ENCODE data around the gene ANXA2. TPM values are rescaled to one million over a fixed set of nuclear protein-coding genes. Genes with fewer than 3 reads are reported as not detected.

ANXA2 gene
- total RNA-seq (100 to 1,000 TPM; 148 to 160 TPM), polyA plus RNA-seq (100 to 1,000 TPM; 561 to 682 TPM)

DNA sequence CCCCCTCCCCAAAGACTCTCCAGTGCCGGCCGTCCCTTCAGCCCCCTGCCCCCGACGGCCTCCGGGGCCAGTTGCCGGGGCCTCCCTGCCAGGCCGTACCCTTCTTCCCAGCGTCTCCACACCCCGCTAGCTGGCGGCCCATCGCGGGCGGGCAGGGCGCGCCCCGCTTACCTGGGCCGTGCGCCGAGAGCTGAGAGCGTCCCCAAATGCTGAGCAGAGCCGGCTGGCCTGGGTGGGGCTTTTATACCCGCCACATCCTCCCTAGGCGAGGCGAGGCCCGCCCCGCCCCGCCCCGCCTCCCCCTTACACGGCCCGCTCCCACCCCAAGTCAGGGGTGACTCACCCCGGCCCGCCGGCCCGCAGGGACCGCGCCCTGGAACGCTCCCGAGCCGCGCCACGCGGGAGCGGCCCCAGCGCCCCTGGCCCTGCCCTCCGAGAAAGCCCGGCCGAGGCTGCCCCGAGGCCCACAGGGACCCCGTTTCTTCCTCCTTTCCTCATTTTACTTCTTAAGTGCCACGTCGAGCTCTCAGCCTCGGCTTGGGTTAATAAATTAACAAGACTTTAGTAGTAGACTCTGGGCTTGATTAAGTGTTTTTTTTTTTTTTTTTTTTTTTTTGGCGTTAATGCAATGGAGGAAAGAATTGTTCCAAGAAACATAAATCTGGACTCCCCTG, at the start of gene ANXA2:
Gene ANXA2, minus strand, starts transcription at position 215 of the 674 bp plus-strand sequence. CDS start 11,911 bp downstream, outside the sequence.
- ChIA-PET POLR2A (ENCODE audit: partially characterized antibody) (interaction anchor here (0.6 to 3.7 kb wide), 54 partner anchors 9 to 1097 kb away, joined by 3 to 68 read pairs (median 4); partner anchors contain the start of genes BNIP2, GTF2A2 and ICE2), CTCF (ENCODE audit: partially characterized antibody) (interaction anchor here (0.7 to 1.3 kb wide), 4 partner anchors 12 to 141 kb away, joined by 3 to 4 read pairs (median 3); no protein-coding TSS in a partner anchor)
- peaks cover 13 to 35% of the 10 kb centered on the region in 2 donors for H3K36me3 Mint-ChIP-seq
- H3K9me3 Mint-ChIP-seq = peaks cover 0 to 11% (median 2%) of the 10 kb centered on the region in 8 donors
- H3K4me1 Mint-ChIP-seq = peaks cover 27 to 64% (median 49%) of the 10 kb centered on the region in 4 donors
- Histone ChIP-seq H3K27ac (ENCODE audit: low read depth, low read length) (peak within 1 kb of the TSS; percentile 75), H3K27me3 (ENCODE audit: insufficient read depth, low read length) (no peaks in the 10 kb centered on the region), H3K4me1 (ENCODE audit: insufficient read depth, low read length) (peaks cover 60% of the 10 kb centered on the region), H3K4me3 (ENCODE audit: low read length in 2 of 2) (peak within 1 kb of the TSS; percentile 59 to 86), H3K36me3 (ENCODE audit: insufficient read depth, low read length) (no peaks in the 10 kb centered on the region), H3K9me3 (ENCODE audit: control insufficient read depth in 1 of 2, low read length in 2 of 2) (no peaks in the 10 kb centered on the region)
- peak within 1 kb of the TSS; percentile 92 to 98 (median 94) for H3K4me3 Mint-ChIP-seq
- peaks cover 0 to 7% of the 10 kb centered on the region in 2 donors for H3K27me3 Mint-ChIP-seq
- peak within 1 kb of the TSS; percentile 96 to 100 (median 98) for H3K27ac Mint-ChIP-seq
- DNase-seq = peak; percentile 82 to 91 (median 83)
- intact Hi-C loops (cut with micrococcal nuclease) = loop anchor here (1.0 to 10.0 kb wide), 3 partner anchors 81 to 709 kb away; partner anchors contain the start of genes BNIP2 and ICE2

DNA sequence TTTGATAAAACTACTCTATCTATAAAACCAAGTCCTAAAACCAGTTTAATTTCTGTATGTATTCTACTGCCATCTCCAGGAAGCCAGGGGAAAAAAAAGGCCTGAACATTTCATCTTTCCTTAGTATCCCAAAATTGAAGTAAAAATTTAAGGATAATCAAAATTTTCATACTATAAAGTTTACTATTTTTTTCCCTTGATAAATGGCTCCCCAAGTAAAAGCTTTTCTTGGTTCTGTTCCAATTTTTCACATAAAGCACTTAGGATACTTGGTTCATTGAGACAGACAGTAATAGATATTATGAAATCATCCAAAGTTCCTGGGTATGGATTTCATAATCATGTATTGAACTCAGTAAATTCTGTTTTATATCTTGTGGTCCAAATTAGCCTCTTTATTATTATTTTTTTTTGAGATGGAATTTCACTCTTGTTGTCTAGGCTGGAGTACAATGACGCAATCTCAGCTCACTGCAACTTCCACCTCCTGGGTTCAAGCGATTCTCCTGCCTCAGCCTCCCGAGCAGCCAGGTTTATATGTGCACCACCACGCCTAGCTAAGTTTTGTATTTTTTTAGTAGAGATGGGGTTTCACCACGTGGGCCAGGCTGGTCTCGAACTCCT, 46.6 kb upstream of the ANXA2 start:
- intact Hi-C loops (cut with micrococcal nuclease) = loop anchor here (1.0 kb wide), 1 partner anchor 85 kb away; no protein-coding TSS in a partner anchor
- ChIA-PET POLR2A (ENCODE audit: partially characterized antibody) (interaction anchor here (1.0 kb wide), 1 partner anchor 47 kb away, joined by 4 read pairs; the partner anchor contains the start of gene ANXA2), CTCF (ENCODE audit: partially characterized antibody) (interaction anchor here (0.6 to 3.5 kb wide), 7 partner anchors 13 to 485 kb away, joined by 3 to 33 read pairs (median 4); no protein-coding TSS in a partner anchor)
- H3K36me3 ChIP-seq (ENCODE audit: insufficient read depth, low read length) = peaks cover 5% of the 10 kb centered on the region
- H3K27me3 ChIP-seq (ENCODE audit: insufficient read depth, low read length) = no peaks in the 10 kb centered on the region
- peak in 2 of 5 donors; percentile 1 to 3 for DNase-seq
- peaks cover 37 to 48% of the 10 kb centered on the region in 2 donors for H3K36me3 Mint-ChIP-seq
- no peaks in the 10 kb centered on the region for H3K9me3 Mint-ChIP-seq
- H3K4me3 ChIP-seq (ENCODE audit: low read length in 2 of 2) = no peak overlapping the region
- no peaks in the 10 kb centered on the region for H3K4me1 ChIP-seq (ENCODE audit: insufficient read depth, low read length)
- H3K27ac Mint-ChIP-seq = no peak overlapping the region
- no peaks in the 10 kb centered on the region for H3K9me3 ChIP-seq (ENCODE audit: control insufficient read depth in 1 of 2, low read length in 2 of 2)
- peaks cover 0 to 4% (median 0%) of the 10 kb centered on the region in 4 donors for H3K4me1 Mint-ChIP-seq
- no peak overlapping the region for H3K4me3 Mint-ChIP-seq
- H3K27ac ChIP-seq (ENCODE audit: low read depth, low read length) = no peak overlapping the region
- no peaks in the 10 kb centered on the region for H3K27me3 Mint-ChIP-seq

DNA sequence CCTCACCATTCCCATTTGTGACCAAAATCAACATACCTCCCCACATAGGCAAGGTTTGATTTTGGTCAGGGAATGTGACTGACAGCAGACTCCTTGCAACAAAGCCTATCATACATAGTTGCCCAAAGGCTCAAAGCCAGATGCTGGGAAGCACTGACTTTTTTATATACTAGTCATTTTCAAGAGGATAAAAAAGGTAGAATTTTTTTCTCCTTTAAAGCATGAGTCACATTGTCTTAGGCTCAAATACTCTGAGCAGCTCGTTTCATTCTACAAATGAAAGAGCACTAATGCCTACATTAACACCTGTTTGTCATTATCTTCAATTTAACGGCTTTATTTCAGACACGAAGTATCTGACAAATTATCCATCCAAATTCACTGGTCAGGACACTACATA, 45.0 kb upstream of the ANXA2 start:
- H3K27me3 Mint-ChIP-seq = no peaks in the 10 kb centered on the region
- H3K36me3 Mint-ChIP-seq = peaks cover 26 to 39% of the 10 kb centered on the region in 2 donors
- POLR2A ChIA-PET (ENCODE audit: partially characterized antibody) = no interaction called here
- H3K4me1 Mint-ChIP-seq = peaks cover 0 to 4% (median 2%) of the 10 kb centered on the region in 4 donors
- H3K4me3 Mint-ChIP-seq = no peak overlapping the region
- no peaks in the 10 kb centered on the region for H3K9me3 Mint-ChIP-seq
- no peak overlapping the region for H3K27ac Mint-ChIP-seq
- H3K4me1 ChIP-seq (ENCODE audit: insufficient read depth, low read length) = no peaks in the 10 kb centered on the region
- no peaks in the 10 kb centered on the region for H3K27me3 ChIP-seq (ENCODE audit: insufficient read depth, low read length)
- no peak overlapping the region for H3K27ac ChIP-seq (ENCODE audit: low read depth, low read length)
- no peaks in the 10 kb centered on the region for H3K9me3 ChIP-seq (ENCODE audit: control insufficient read depth in 1 of 2, low read length in 2 of 2)
- peaks cover 7% of the 10 kb centered on the region for H3K36me3 ChIP-seq (ENCODE audit: insufficient read depth, low read length)
- intact Hi-C loops (cut with micrococcal nuclease) = no loop called here
- CTCF ChIA-PET (ENCODE audit: partially characterized antibody) = interaction anchor here (1.2 to 3.4 kb wide), 5 partner anchors 48 to 83 kb away, joined by 4 to 23 read pairs (median 10); no protein-coding TSS in a partner anchor
- no peak overlapping the region for H3K4me3 ChIP-seq (ENCODE audit: low read length in 2 of 2)
- no peak for DNase-seq

DNA sequence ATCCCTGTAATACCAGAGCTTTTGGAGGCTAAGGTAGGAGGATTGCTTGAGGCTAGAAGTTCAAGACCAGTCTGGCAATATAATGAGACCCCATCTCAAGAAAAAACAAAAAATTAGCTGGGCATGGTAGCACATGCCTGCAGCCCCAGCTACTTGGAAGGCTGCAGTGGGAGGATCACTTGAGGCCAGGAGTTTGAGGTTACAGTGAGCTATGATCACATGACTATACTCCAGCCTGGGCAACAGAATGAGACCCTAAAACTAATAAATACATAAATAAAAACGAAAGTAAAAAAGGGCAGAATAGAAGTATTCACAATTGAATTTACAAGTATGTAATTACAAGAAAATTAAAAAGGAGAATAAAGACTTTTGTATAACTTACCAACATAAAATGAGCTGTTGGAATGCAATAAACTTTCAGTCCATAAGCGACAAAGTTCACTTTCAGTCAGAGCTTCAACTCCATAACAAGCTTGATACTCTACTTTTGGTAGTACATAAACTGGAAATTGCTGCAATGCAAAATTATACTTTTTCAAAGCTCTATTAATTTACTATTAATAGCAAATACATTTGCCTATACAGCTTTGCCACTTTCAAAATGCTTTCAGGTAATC, 44.4 kb upstream of the ANXA2 start:
- ChIA-PET POLR2A (ENCODE audit: partially characterized antibody) (interaction anchor here (0.5 to 1.7 kb wide), 2 partner anchors 44 to 253 kb away, joined by 6 to 7 read pairs; partner anchors contain the start of gene ANXA2), CTCF (ENCODE audit: partially characterized antibody) (interaction anchor here (1.2 to 3.4 kb wide), 6 partner anchors 11 to 115 kb away, joined by 3 to 23 read pairs (median 6); no protein-coding TSS in a partner anchor)
- H3K9me3 ChIP-seq (ENCODE audit: control insufficient read depth in 1 of 2, low read length in 2 of 2) = no peaks in the 10 kb centered on the region
- peaks cover 7% of the 10 kb centered on the region for H3K36me3 ChIP-seq (ENCODE audit: insufficient read depth, low read length)
- no peaks in the 10 kb centered on the region for H3K27me3 ChIP-seq (ENCODE audit: insufficient read depth, low read length)
- no peaks in the 10 kb centered on the region for H3K4me1 ChIP-seq (ENCODE audit: insufficient read depth, low read length)
- peaks cover 23 to 37% of the 10 kb centered on the region in 2 donors for H3K36me3 Mint-ChIP-seq
- H3K9me3 Mint-ChIP-seq = no peaks in the 10 kb centered on the region
- no peak overlapping the region for H3K27ac Mint-ChIP-seq
- H3K27ac ChIP-seq (ENCODE audit: low read depth, low read length) = no peak overlapping the region
- H3K4me3 ChIP-seq (ENCODE audit: low read length in 2 of 2) = no peak overlapping the region
- DNase-seq = no peak
- peaks cover 0 to 4% (median 2%) of the 10 kb centered on the region in 4 donors for H3K4me1 Mint-ChIP-seq
- no peak overlapping the region for H3K4me3 Mint-ChIP-seq
- intact Hi-C loops (cut with micrococcal nuclease) = no loop called here
- H3K27me3 Mint-ChIP-seq = no peaks in the 10 kb centered on the region

DNA sequence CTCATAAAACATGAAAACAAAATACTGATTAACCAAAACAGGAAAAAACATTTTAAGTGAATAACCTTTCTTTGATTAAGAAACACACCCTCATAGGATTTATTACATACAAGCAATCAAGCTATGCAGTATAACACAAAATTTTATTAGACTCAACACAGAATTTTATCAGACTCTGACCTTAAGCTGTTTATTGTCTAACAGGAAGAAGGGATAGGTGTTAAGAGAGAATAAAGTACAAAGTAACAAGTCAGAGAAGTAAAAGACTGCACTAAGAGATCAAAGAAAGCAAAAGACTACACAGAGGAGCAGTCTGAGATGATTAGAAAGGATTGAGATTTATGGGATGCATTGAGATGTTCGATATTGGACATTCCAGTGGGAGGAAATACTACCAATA, 43.5 kb upstream of the ANXA2 start:
- no peak overlapping the region for H3K4me3 ChIP-seq (ENCODE audit: low read length in 2 of 2)
- peak overlapping the region in 1 of 7 donors; percentile 57 for H3K27ac Mint-ChIP-seq
- peaks cover 20 to 34% of the 10 kb centered on the region in 2 donors for H3K36me3 Mint-ChIP-seq
- no peaks in the 10 kb centered on the region for H3K4me1 ChIP-seq (ENCODE audit: insufficient read depth, low read length)
- H3K36me3 ChIP-seq (ENCODE audit: insufficient read depth, low read length) = peaks cover 7% of the 10 kb centered on the region
- H3K27me3 Mint-ChIP-seq = no peaks in the 10 kb centered on the region
- H3K9me3 ChIP-seq (ENCODE audit: control insufficient read depth in 1 of 2, low read length in 2 of 2) = no peaks in the 10 kb centered on the region
- H3K27me3 ChIP-seq (ENCODE audit: insufficient read depth, low read length) = no peaks in the 10 kb centered on the region
- H3K9me3 Mint-ChIP-seq = no peaks in the 10 kb centered on the region
- ChIA-PET POLR2A (ENCODE audit: partially characterized antibody) (interaction anchor here (1.7 kb wide), 1 partner anchor 43 kb away, joined by 6 read pairs; the partner anchor contains the start of gene ANXA2), CTCF (ENCODE audit: partially characterized antibody) (interaction anchor here (1.3 to 3.4 kb wide), 5 partner anchors 11 to 114 kb away, joined by 3 to 23 read pairs (median 6); no protein-coding TSS in a partner anchor)
- intact Hi-C loops (cut with micrococcal nuclease) = no loop called here
- DNase-seq = no peak
- peaks cover 0 to 4% (median 2%) of the 10 kb centered on the region in 4 donors for H3K4me1 Mint-ChIP-seq
- no peak overlapping the region for H3K27ac ChIP-seq (ENCODE audit: low read depth, low read length)
- no peak overlapping the region for H3K4me3 Mint-ChIP-seq

DNA sequence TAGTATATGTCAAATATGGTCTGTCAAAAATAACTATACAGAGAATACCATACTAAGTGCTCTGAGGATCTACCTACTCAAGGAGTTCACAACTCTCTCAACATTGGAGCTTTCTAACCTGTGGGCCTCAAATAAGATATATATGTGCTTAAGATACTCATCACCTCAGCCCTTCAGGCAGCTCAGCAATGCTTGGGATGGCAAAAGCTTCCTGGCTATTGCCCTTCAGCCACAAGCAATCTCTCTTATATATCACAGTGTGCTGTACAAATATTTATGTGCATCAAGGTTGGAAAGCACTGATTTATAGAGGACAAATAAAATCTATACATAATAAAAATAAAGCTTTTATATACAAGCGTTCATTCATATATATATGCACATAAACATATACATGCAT, 40.9 kb upstream of the ANXA2 start:
- CTCF ChIA-PET (ENCODE audit: partially characterized antibody) = interaction anchor here (0.6 kb wide), 1 partner anchor 109 kb away, joined by 3 read pairs; no protein-coding TSS in a partner anchor
- H3K27me3 ChIP-seq (ENCODE audit: insufficient read depth, low read length) = no peaks in the 10 kb centered on the region

More for the DNA sequence above, 40.9 kb upstream of the ANXA2 start:
- Histone ChIP-seq H3K4me3 (ENCODE audit: low read length in 2 of 2) (no peak overlapping the region), H3K27ac (ENCODE audit: low read depth, low read length) (no peak overlapping the region), H3K4me1 (ENCODE audit: insufficient read depth, low read length) (no peaks in the 10 kb centered on the region), H3K36me3 (ENCODE audit: insufficient read depth, low read length) (peaks cover 7% of the 10 kb centered on the region), H3K9me3 (ENCODE audit: control insufficient read depth in 1 of 2, low read length in 2 of 2) (no peaks in the 10 kb centered on the region)
- intact Hi-C loops (cut with micrococcal nuclease) = no loop called here
- DNase-seq = no peak
- H3K4me3 Mint-ChIP-seq = no peak overlapping the region
- POLR2A ChIA-PET (ENCODE audit: partially characterized antibody) = interaction anchor here (0.6 to 1.0 kb wide), 2 partner anchors 37 to 41 kb away, joined by 3 to 5 read pairs; partner anchors contain the start of gene ANXA2
- H3K27ac Mint-ChIP-seq = no peak overlapping the region
- no peaks in the 10 kb centered on the region for H3K27me3 Mint-ChIP-seq
- H3K4me1 Mint-ChIP-seq = peaks cover 0 to 4% (median 2%) of the 10 kb centered on the region in 4 donors
- peaks cover 30 to 37% of the 10 kb centered on the region in 2 donors for H3K36me3 Mint-ChIP-seq
- H3K9me3 Mint-ChIP-seq = no peaks in the 10 kb centered on the region
